ENCODE results near the gene CDC42EP3.

- TF ChIP-seq, protein P1, sequence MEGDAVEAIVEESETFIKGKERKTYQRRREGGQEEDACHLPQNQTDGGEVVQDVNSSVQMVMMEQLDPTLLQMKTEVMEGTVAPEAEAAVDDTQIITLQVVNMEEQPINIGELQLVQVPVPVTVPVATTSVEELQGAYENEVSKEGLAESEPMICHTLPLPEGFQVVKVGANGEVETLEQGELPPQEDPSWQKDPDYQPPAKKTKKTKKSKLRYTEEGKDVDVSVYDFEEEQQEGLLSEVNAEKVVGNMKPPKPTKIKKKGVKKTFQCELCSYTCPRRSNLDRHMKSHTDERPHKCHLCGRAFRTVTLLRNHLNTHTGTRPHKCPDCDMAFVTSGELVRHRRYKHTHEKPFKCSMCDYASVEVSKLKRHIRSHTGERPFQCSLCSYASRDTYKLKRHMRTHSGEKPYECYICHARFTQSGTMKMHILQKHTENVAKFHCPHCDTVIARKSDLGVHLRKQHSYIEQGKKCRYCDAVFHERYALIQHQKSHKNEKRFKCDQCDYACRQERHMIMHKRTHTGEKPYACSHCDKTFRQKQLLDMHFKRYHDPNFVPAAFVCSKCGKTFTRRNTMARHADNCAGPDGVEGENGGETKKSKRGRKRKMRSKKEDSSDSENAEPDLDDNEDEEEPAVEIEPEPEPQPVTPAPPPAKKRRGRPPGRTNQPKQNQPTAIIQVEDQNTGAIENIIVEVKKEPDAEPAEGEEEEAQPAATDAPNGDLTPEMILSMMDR (IDR thresholded peaks at IDR 0.05; ENCODE audit: low read length): no peak
- TF ChIP-seq EZH2 (optimal IDR thresholded peaks at IDR 0.05; ENCODE audit: low read depth, low read length): no peak
These were observed 27.6 kb upstream of the CDC42EP3 start for GRCh38 chr2:37698931-37699481.

Measured in MM.1S (cell line).